Stomach (tissue), 4 donors: ENCODE results near the gene NOXA1.

Source experiments
- CTCF ChIP-seq, 7 experiments: fragments of 450-650 bp in 4 of 7; fragments of 200-600 bp in 3 of 7; sonication (generic) in 3 of 7; IDR thresholded peaks; one replicate each; pipeline ENCODE4 v1.5.1; 2016 to 2019; ENCODE audit warnings: antibody characterized with exemption in 7 of 7, control low read depth in 2 of 7, mild to moderate bottlenecking in 1 of 7
- EP300 ChIP-seq: sonication (generic); formaldehyde crosslinking; IDR thresholded peaks from one replicate; pipeline ENCODE4 v1.6.1; 2017; ENCODE audit warnings: antibody characterized with exemption
- POLR2A ChIP-seq, 4 donors: fragments of 450-650 bp; IDR thresholded peaks; one replicate each; pipeline ENCODE4 v1.6.1; 2016; ENCODE audit warnings: antibody characterized with exemption in 4 of 4, control low read depth in 2 of 4, mild to moderate bottlenecking in 1 of 4, moderate library complexity in 1 of 4

DNA sequence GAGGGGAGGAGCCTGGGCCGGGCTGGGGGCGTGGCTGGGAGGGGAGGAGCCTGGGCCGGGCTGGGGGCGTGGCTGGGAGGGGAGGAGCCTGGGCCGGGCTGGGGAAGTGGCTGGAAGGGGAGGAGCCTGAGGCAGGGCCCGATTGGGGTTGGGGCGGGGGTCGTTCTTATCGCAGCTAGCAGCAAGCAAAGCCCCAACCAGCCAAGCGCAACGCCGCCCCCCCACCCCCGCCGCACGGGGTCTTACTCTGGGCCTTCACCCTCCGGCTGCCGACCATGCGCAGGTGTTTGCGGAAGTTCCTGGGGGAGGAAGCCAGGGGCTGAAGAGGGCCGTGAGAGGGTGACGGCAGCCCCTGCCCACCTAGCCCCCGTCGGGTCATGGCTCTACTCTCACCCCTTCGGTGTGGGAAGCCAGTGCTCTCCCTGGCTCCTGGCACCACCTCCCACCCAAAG, 31.0 kb downstream of the NOXA1 start:
- TF ChIP-seq POLR2A (IDR thresholded peaks at IDR 0.05) (no peak), EP300 (no peak), CTCF (IDR thresholded peaks at IDR 0.05) (no peak)
